Measurements from ENCODE around the gene PLXNA2.

Gene PLXNA2

GRCh38 chr1:208175508-208175895 is 68.7 kb downstream of the PLXNA2 start:
- DNase-seq: no peak

GRCh38 chr1:208174731-208175507 is 69.3 kb downstream of the PLXNA2 start:
- DNase-seq: no peak

GRCh38 chr1:208174200-208174599 is 70.0 kb downstream of the PLXNA2 start:
- DNase-seq: no peak

- no peak for DNase-seq
These were observed 70.4 kb downstream of the PLXNA2 start for GRCh38 chr1:208173749-208174148.

- no peak for DNase-seq
These were observed 71.6 kb downstream of the PLXNA2 start for GRCh38 chr1:208172423-208173145.

GRCh38 chr1:208171616-208172422 is 72.4 kb downstream of the PLXNA2 start:
- DNase-seq: no peak

- no peak for DNase-seq
These were observed 73.9 kb downstream of the PLXNA2 start for GRCh38 chr1:208170252-208170651.

- DNase-seq: no peak
These were observed 74.9 kb downstream of the PLXNA2 start for GRCh38 chr1:208169081-208169879.

- no peak for DNase-seq
These were observed 76.8 kb downstream of the PLXNA2 start for GRCh38 chr1:208167261-208167869.

- no peak for DNase-seq
These were observed 77.6 kb downstream of the PLXNA2 start for GRCh38 chr1:208166340-208167138.

GRCh38 chr1:208165659-208166058 is 78.5 kb downstream of the PLXNA2 start:
- DNase-seq: no peak

- DNase-seq: no peak
These were observed 79.6 kb downstream of the PLXNA2 start for GRCh38 chr1:208164609-208165008.

- DNase-seq: no peak
These were observed 80.6 kb downstream of the PLXNA2 start for GRCh38 chr1:208163539-208163938.

GRCh38 chr1:208162903-208163302 is 81.3 kb downstream of the PLXNA2 start:
- DNase-seq: no peak

GRCh38 chr1:208161656-208162375 is 82.4 kb downstream of the PLXNA2 start:
- no peak for DNase-seq

- no peak for DNase-seq
These were observed 83.2 kb downstream of the PLXNA2 start for GRCh38 chr1:208161005-208161404.

- no peak for DNase-seq
These were observed 83.8 kb downstream of the PLXNA2 start for GRCh38 chr1:208160259-208160819.

- DNase-seq: no peak
These were observed 84.5 kb downstream of the PLXNA2 start for GRCh38 chr1:208159555-208160258.
